ENCODE results near the gene TSHZ2.

Gene TSHZ2

GRCh38 chr20:53243152-53243551, 271.0 kb downstream of the TSHZ2 start:
- DNase-seq (ENCODE audit: low read depth in 2 of 2): no peak

DNA sequence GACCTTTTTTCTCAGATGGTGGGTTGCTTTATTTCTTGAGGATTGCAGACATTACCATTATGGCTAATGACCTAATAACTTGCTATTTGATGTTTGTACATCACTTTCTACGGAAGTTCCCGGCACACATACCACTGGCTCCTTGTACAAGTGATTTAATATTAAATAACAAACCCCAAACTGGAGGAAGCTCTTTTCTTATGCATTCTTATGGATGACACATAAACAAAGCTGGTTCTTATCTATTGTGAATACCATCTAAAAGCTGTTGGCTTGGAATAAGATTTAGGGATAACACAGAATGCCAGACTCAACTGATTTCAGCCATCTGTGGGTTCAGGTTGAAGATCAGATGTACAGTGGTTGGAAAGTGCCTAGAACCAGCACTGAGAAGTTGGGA, 272.6 kb downstream of the TSHZ2 start:
- DNase-seq (ENCODE audit: low read depth in 2 of 2): no peak

DNA sequence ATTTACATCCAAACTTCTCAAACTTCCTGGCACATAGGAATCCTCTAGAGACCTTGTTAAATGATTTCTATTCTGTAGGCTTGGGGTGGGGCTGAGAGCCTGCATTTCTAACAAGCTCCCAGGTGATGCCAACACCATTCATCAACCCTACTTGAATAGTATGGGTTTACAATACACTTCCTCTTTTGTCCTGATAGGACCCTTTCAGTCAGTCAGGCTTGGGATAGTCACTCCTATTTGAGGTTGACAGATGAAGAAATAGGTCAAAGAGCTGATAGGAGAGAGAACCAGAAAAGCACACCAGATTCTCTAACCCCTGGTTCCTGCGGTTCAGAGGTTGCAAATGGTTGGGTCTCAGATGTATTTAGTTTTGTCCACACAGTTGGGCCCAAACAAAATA, 273.4 kb downstream of the TSHZ2 start:
- DNase-seq (ENCODE audit: low read depth in 2 of 2): no peak

DNA sequence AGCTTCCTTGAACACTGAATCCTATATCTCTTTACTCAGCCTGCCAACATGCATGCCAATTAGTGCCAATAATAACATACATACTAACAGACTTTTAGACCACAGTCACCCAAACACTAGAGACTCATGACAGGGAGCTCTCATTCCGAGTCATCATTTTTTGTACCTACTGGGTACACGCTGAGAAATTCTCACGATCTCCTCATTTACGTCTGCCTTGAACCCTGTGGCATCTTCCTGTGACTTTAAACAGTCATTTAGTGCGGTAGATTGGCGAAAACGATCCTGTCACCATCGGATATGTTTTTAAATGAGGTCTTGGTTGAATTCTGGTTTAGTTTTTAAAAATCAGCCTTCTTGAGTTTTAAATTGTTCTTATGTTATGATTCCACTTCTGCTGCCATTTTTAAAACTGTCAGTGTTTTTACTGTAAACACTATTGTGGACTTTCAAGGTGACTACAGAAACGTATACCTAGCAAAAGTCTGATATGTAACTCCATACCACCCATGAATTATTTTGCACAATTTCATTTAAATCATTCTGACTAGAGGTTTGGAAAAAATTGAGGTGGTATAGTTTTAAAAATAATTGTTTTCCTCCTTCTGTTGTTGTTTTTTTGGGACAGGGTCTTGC, 275.4 kb downstream of the TSHZ2 start:
- no peak for DNase-seq (ENCODE audit: low read depth in 2 of 2)

DNA sequence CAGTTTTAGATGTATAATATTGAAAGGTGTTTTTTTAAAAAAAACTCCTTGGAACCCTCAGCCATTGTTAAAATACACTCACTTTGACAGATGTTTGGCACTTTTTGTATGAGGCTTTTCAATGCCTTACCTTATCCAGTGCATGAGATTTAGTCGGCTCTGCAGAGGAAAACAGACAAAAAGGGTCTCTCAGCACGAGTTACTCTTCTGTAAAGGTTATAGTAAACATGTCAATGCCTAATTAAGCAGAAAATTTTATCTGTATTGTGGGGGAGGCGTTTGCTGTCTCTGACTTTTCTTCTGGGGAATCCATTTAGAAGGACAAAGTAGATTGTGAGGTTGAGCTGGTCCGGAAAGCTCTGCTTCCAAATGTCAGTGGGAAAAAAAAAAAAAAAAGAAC, 278.3 kb downstream of the TSHZ2 start:
- no peak for DNase-seq (ENCODE audit: low read depth in 2 of 2)

DNA sequence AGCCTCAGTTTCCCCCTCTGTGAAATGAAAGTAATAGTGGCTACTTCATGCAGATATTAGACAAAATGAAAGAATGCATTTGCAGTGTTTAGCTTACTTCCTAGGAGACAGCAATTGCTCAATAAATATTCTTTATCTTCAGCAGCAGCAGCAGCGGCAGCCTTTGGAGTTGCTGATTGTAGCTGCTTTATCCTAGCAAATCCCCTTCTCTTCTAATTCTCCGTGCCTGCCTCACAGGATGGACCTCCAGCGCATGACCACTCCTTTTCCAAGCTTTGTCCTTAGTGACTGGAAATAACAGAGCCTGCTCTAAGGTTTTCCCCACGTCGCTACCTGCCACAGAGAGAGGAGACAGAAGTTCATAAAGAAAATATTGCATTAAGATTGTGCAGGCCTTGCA, 279.8 kb downstream of the TSHZ2 start:
- DNase-seq (ENCODE audit: low read depth in 2 of 2): no peak

DNA sequence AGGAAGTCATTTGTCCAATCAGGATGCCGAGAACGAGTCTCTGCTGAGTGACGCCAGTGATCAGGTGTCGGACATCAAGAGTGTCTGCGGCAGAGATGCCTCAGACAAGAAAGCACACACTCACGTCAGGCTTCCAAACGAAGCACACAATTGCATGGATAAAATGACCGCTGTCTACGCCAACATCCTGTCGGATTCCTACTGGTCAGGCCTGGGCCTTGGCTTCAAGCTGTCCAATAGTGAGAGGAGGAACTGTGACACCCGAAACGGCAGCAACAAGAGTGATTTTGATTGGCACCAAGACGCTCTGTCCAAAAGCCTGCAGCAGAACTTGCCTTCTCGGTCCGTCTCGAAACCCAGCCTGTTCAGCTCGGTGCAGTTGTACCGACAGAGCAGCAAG, 281.5 kb downstream of the TSHZ2 start:
- no peak for DNase-seq (ENCODE audit: low read depth in 2 of 2)

GRCh38 chr20:53255102-53255710, 283.0 kb downstream of the TSHZ2 start:
- peak in 1 of 2 donors; percentile 9 for DNase-seq (ENCODE audit: low read depth in 2 of 2)

- DNase-seq (ENCODE audit: low read depth in 2 of 2): no peak
These were observed 286.6 kb downstream of the TSHZ2 start for GRCh38 chr20:53258741-53259140.

DNA sequence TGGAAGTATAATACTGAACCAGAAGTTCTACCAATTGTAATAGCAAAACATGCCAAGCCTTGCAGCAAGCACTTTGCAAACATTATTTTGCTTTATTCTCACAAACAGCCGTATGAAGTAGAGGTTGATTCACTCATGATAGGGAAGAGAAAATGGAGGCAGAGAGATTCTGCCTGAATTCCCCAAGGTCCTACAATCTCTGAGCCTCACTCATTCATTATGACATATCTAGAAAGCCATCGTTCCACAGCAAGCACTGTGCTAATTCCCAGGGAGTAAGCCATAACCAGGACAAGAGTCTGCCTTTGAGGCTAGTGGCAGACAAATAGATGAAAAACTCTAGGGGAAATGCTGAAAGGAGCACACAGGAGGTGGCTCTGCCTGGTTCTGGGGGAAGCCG, 288.0 kb downstream of the TSHZ2 start:
- DNase-seq (ENCODE audit: low read depth in 2 of 2): no peak

DNA sequence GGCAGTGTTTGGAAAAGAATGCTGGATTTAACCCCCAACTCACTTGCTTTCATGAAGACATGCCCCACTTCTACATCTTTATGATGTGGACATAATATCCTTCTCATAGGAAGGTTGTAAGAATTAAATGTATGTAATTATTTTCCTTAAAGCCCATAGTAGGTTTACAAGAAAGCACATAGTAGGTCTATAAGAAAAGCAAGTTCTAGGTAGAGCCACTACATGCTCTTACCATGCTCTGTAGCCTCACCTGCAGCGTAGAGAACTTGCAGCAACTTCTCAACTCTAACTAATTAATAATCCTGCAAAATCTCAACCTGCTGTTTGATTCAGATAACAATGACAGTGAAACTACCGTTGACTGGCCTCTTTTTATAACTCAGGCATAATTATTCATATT, 288.4 kb downstream of the TSHZ2 start:
- DNase-seq (ENCODE audit: low read depth in 2 of 2): no peak

GRCh38 chr20:53262365-53262764, 290.2 kb downstream of the TSHZ2 start:
- DNase-seq (ENCODE audit: low read depth in 2 of 2): no peak

GRCh38 chr20:53263554-53264438, 291.6 kb downstream of the TSHZ2 start:
- no peak for DNase-seq (ENCODE audit: low read depth in 2 of 2)

DNA sequence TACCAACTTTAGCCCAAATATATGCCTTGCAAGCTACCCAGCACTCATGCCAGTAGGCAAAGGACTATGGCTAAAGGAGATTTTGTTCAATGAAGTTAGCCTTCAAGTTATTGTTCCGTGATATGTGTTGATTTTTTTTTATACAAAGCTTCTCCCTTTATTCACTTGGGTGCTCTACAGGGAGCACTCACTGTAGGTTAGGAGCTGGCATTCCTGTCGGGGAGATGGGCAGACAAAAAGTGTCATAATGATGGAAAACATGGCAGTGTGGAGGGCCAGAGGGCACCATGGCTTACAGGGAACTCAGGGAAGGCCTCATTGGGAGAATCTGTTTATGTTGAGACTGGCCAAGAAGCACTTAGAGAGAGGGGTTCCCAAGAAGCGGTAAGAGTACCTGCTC, 292.4 kb downstream of the TSHZ2 start:
- DNase-seq (ENCODE audit: low read depth in 2 of 2): no peak

DNA sequence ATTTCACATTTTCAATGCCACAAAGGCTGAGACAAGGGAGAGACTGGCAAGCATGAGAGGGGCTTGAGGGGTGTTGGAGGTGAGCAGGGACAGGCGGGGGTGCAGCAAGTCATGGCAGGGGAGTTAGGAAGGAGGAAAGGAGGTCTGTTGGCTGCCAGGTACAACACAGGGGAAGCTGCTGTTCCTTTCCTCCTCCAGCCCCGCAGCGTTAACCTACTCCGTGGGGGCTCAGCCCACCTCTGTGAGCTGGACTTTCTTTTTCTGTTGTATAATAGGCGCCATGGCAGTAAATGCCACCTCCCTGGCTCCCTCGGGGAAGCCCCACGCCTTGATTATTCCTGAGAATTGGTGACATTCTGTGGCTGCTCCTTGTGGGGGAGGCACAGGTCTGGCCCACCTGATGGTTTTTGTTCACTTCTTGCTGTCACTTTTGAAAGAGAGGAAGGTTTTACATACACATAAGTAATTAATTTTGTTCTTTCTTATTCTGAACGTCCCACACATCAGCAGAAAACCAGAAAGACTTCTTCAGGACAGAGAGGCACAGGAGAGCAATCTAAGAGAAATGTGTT, 293.2 kb downstream of the TSHZ2 start:
- no peak for DNase-seq (ENCODE audit: low read depth in 2 of 2)

- DNase-seq (ENCODE audit: low read depth in 2 of 2): no peak
These were observed 297.2 kb downstream of the TSHZ2 start for GRCh38 chr20:53269380-53269779.

DNA sequence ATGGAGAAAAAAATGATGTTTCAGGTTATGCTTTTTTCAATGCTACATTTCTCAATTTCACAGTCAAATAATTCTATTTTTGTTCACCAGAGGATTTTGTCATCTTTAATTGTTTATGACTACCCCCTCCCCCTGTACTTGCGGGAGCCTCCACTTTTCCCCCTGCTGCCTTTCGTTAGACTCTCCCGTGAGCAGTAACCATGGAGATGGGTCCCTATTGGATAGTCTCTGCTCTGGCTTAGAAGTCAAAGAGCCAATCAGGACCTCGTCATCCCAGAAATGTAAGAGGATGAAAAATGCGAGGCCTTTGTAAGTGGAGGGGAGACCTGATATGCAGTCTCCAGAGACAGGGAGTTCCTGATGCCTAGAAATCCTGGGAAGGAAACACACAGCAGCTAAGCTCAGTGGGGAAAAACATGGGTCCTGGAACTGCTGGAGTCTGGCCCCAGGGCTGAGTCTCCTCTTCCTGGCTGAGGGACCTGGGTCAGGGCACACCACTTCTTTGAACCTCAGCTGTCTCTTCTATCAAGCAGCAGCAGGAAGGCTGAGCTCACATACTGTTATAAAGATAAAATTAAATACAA, 298.7 kb downstream of the TSHZ2 start:
- DNase-seq (ENCODE audit: low read depth in 2 of 2): no peak

GRCh38 chr20:53274365-53274764, 302.2 kb downstream of the TSHZ2 start:
- no peak for DNase-seq (ENCODE audit: low read depth in 2 of 2)

DNA sequence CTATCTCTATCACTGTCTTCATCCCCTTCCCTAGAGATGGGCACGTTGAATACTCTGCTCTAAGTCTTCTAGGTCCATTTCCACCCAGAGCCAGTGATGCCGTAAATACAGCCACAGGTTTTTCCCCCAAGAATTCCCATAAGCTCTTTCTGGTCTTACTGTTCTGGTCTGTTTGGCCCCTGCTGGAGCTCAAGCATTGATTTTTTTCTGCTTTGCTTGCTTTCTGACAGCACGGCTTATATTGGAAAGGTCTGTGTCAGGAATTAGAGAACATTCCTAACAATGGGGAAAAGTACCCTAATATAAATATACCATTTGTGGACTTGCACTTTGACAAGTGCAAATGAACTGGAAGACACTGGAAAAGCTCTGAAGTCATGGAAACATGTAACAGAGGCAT, 302.6 kb downstream of the TSHZ2 start:
- DNase-seq (ENCODE audit: low read depth in 2 of 2): no peak

GRCh38 chr20:53276143-53276542, 304.0 kb downstream of the TSHZ2 start:
- no peak for DNase-seq (ENCODE audit: low read depth in 2 of 2)

DNA sequence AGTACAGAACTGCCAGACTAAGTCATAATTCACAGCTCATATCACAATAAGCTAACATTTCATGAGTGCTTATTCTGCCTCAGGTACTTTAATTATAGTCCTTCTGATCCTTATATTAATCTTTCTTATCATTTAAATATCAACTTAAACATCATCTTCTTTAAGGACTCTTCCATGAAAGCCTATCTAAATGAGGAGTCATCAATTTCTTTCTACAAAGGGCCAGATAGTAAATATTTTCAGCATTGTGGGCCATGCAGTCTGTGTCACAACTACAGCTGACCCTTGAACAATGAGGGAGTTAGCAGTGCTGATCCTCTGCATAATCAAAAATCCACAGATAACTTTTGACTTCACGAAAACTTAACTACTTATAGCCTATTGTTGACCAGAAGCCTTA, 306.4 kb downstream of the TSHZ2 start:
- DNase-seq (ENCODE audit: low read depth in 2 of 2): no peak

- DNase-seq (ENCODE audit: low read depth in 2 of 2): no peak
These were observed 307.6 kb downstream of the TSHZ2 start for GRCh38 chr20:53279735-53280134.

Measured in stimulated activated CD8-positive, alpha-beta memory T cell treated with anti-CD3 and anti-CD28 coated beads, Interleukin-15, amount 100 ng/mL, for 48 hours (primary cell).